SK-N-SH treated with all-trans-retinoic acid at 6 μM for 48 hours (cell line): Measurements from ENCODE around the gene ARVCF.

Source experiments
- ATAC-seq: fragments of 200-7000 bp; cut with Tn5 transposase; 3 replicates; pipeline ENCODE4 v1.9.1; 2020; ENCODE audit warnings: mild to moderate bottlenecking, moderate library complexity
- ARNTL ChIP-seq: fragments of 450-650 bp; formaldehyde crosslinking; IDR thresholded peaks from 2 replicates; pipeline ENCODE4 v1.5.0; 2020; ENCODE audit warnings: low read depth, mild to moderate bottlenecking, moderate library complexity, borderline replicate concordance
- BACH2 ChIP-seq: fragments of 250-450 bp; sonication (Bioruptor Pico); IDR thresholded peaks from 2 replicates; pipeline ENCODE4 v1.9.0; 2021; ENCODE audit warnings: mild to moderate bottlenecking, borderline replicate concordance
- CSDC2 ChIP-seq: fragments of 250-450 bp; sonication (Bioruptor Pico); IDR thresholded peaks from 2 replicates; pipeline ENCODE4 v1.5.0; 2020; ENCODE audit warnings: mild to moderate bottlenecking, moderate library complexity
- ESRRG ChIP-seq: fragments of 250-450 bp; sonication (Bioruptor Pico); IDR thresholded peaks from 2 replicates; pipeline ENCODE4 v1.6.1; 2021; ENCODE audit warnings: mild to moderate bottlenecking
- GLIS3 ChIP-seq: fragments of 250-450 bp; sonication (Bioruptor Pico); IDR thresholded peaks from 2 replicates; pipeline ENCODE4 v1.5.0; 2020; ENCODE audit warnings: mild to moderate bottlenecking, moderate library complexity
- ISL1 ChIP-seq: fragments of 250-450 bp; sonication (Bioruptor Pico); IDR thresholded peaks from 2 replicates; pipeline ENCODE4 v2.1.2; 2022; ENCODE audit warnings: mild to moderate bottlenecking, moderate library complexity
- OSR1 ChIP-seq: fragments of 250-450 bp; sonication (Bioruptor Pico); IDR thresholded peaks from 2 replicates; pipeline ENCODE4 v1.8.0; 2022; ENCODE audit warnings: moderate library complexity, mild to moderate bottlenecking, inconsistent platforms
- RARB ChIP-seq: fragments of 250-450 bp; sonication (Bioruptor Pico); IDR thresholded peaks from 2 replicates; pipeline ENCODE4 v1.8.0; 2021; ENCODE audit warnings: mild to moderate bottlenecking, moderate library complexity
- SNAI2 ChIP-seq: fragments of 250-450 bp; sonication (Bioruptor Pico); IDR thresholded peaks from 2 replicates; pipeline ENCODE4 v1.5.0; 2020; ENCODE audit warnings: mild to moderate bottlenecking, moderate library complexity
- TCF4 ChIP-seq: fragments of 250-450 bp; sonication (Bioruptor Pico); IDR thresholded peaks from 2 replicates; pipeline ENCODE4 v1.8.0; 2021; ENCODE audit warnings: mild to moderate bottlenecking, moderate library complexity, borderline replicate concordance
- TOX ChIP-seq: fragments of 250-450 bp; sonication (Bioruptor Pico); IDR thresholded peaks from 2 replicates; pipeline ENCODE4 v1.8.0; 2021; ENCODE audit warnings: mild to moderate bottlenecking, moderate library complexity, borderline replicate concordance
- ZC3H10 ChIP-seq: fragments of 250-450 bp; sonication (Bioruptor Pico); IDR thresholded peaks from 2 replicates; pipeline ENCODE4 v1.5.1; 2021; ENCODE audit warnings: mild to moderate bottlenecking, moderate library complexity
- ZFP3 ChIP-seq: fragments of 250-450 bp; sonication (Bioruptor Pico); IDR thresholded peaks from 2 replicates; pipeline ENCODE4 v1.5.0; 2020; ENCODE audit warnings: mild to moderate bottlenecking, moderate library complexity
- ZFP30 ChIP-seq: fragments of 450-650 bp; formaldehyde crosslinking; IDR thresholded peaks from 2 replicates; pipeline ENCODE4 v1.5.0; 2022; ENCODE audit warnings: mild to moderate bottlenecking, moderate library complexity
- ZNF565 ChIP-seq: fragments of 450-650 bp; formaldehyde crosslinking; conservative IDR thresholded peaks from 2 replicates; pipeline ENCODE4 v1.5.0; 2020; ENCODE audit warnings: low read depth, mild to moderate bottlenecking, moderate library complexity
- ZNF70 ChIP-seq: fragments of 450-650 bp; formaldehyde crosslinking; IDR thresholded peaks from 2 replicates; pipeline ENCODE4 v1.5.0; 2020; ENCODE audit warnings: mild to moderate bottlenecking, moderate library complexity
- ZNF8 ChIP-seq: fragments of 450-650 bp; formaldehyde crosslinking; IDR thresholded peaks from 2 replicates; pipeline ENCODE4 v1.5.0; 2020; ENCODE audit warnings: mild to moderate bottlenecking, moderate library complexity
- TF ChIP-seq, protein P1 (sequence below): fragments of 250-450 bp; sonication (Bioruptor Pico); IDR thresholded peaks from 2 replicates; pipeline ENCODE4 v1.5.1; 2020; ENCODE audit warnings: low read depth, mild to moderate bottlenecking, moderate library complexity
- TF ChIP-seq, protein P2 (sequence below): fragments of 250-450 bp; sonication (Bioruptor Pico); IDR thresholded peaks from 2 replicates; pipeline ENCODE4 v1.8.0; 2021; ENCODE audit warnings: low read depth, mild to moderate bottlenecking, moderate library complexity, borderline replicate concordance
- TF ChIP-seq, protein P3 (sequence below): fragments of 250-450 bp; sonication (Bioruptor Pico); IDR thresholded peaks from 2 replicates; pipeline ENCODE4 v1.5.1; 2021; ENCODE audit warnings: mild to moderate bottlenecking, moderate library complexity
- TF ChIP-seq, protein P4 (sequence below): fragments of 250-450 bp; sonication (Bioruptor Pico); IDR thresholded peaks from 2 replicates; pipeline ENCODE4 v1.8.0; 2020; ENCODE audit warnings: mild to moderate bottlenecking, moderate library complexity, borderline replicate concordance
- TF ChIP-seq, protein P5 (sequence below): fragments of 250-450 bp; sonication (Bioruptor Pico); IDR thresholded peaks from 2 replicates; pipeline ENCODE4 v1.5.0; 2020; ENCODE audit warnings: mild to moderate bottlenecking, moderate library complexity

ARVCF gene

DNA sequence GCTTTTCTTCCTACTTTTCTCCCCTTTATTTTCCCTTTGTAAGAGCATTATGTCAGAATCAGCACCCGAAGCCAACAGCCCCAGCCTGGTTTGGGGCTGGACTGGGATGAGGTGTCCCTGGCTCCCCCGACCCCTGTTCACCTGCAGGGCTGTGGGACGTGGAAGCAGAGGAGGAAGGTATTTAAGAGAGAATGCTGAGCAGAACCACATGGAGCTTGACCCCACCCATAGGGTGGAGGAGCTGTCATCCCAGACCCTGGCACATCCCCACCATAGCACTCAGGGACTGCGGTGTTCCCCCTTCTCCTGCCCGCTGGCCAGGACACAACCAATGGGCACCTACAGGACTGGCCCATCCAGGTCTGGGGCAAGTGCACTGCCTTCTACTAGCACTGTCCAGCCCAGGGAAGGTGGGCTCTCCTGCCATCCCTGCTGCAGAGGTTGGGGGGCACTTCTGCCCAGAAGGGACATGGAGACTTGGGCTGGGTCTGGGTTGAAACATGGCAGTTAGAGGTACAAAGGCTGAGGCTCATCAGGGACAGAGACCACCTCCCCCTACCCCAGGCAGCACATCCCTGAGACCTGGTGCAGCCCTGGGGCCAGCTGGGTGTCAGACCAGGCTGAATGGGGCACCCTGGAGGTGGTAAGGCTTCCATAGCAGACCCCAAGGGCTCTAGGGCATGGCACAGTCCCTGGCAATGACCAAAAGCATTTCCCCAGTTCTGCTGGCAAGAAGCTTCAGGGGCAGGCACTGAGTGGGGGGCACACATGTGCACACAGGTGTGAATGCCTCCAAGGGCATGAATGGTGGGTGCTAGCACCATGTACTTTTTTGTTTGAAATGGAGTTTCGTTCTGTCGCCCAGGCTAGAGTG, 23.9 kb upstream of the ARVCF start:
- no peak for ATAC-seq
- no peak for TF ChIP-seq ZNF70 (CRISPR knock-in tag)
- TF ChIP-seq ZFP3, result no peak
- TF ChIP-seq TCF4 (CRISPR knock-in tag), result no peak
- TF ChIP-seq, protein P1, sequence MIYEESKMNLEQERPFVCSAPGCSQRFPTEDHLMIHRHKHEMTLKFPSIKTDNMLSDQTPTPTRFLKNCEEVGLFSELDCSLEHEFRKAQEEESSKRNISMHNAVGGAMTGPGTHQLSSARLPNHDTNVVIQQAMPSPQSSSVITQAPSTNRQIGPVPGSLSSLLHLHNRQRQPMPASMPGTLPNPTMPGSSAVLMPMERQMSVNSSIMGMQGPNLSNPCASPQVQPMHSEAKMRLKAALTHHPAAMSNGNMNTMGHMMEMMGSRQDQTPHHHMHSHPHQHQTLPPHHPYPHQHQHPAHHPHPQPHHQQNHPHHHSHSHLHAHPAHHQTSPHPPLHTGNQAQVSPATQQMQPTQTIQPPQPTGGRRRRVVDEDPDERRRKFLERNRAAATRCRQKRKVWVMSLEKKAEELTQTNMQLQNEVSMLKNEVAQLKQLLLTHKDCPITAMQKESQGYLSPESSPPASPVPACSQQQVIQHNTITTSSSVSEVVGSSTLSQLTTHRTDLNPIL (CRISPR knock-in tag), result no peak
- no peak for TF ChIP-seq BACH2 (CRISPR knock-in tag)
- no peak for TF ChIP-seq RARB (CRISPR knock-in tag)
- no peak for TF ChIP-seq ZFP30 (CRISPR knock-in tag)
- TF ChIP-seq, protein P2, sequence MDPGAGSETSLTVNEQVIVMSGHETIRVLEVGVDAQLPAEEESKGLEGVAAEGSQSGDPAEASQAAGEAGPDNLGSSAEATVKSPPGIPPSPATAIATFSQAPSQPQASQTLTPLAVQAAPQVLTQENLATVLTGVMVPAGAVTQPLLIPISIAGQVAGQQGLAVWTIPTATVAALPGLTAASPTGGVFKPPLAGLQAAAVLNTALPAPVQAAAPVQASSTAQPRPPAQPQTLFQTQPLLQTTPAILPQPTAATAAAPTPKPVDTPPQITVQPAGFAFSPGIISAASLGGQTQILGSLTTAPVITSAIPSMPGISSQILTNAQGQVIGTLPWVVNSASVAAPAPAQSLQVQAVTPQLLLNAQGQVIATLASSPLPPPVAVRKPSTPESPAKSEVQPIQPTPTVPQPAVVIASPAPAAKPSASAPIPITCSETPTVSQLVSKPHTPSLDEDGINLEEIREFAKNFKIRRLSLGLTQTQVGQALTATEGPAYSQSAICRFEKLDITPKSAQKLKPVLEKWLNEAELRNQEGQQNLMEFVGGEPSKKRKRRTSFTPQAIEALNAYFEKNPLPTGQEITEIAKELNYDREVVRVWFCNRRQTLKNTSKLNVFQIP (CRISPR knock-in tag), result no peak
- no peak for TF ChIP-seq ZC3H10 (CRISPR knock-in tag)
- TF ChIP-seq, protein P3, sequence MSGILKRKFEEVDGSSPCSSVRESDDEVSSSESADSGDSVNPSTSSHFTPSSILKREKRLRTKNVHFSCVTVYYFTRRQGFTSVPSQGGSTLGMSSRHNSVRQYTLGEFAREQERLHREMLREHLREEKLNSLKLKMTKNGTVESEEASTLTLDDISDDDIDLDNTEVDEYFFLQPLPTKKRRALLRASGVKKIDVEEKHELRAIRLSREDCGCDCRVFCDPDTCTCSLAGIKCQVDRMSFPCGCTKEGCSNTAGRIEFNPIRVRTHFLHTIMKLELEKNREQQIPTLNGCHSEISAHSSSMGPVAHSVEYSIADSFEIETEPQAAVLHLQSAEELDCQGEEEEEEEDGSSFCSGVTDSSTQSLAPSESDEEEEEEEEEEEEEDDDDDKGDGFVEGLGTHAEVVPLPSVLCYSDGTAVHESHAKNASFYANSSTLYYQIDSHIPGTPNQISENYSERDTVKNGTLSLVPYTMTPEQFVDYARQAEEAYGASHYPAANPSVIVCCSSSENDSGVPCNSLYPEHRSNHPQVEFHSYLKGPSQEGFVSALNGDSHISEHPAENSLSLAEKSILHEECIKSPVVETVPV (CRISPR knock-in tag), result no peak
- TF ChIP-seq ZNF565 (CRISPR knock-in tag), result no peak
- TF ChIP-seq OSR1 (CRISPR knock-in tag), result no peak
- TF ChIP-seq, protein P4, sequence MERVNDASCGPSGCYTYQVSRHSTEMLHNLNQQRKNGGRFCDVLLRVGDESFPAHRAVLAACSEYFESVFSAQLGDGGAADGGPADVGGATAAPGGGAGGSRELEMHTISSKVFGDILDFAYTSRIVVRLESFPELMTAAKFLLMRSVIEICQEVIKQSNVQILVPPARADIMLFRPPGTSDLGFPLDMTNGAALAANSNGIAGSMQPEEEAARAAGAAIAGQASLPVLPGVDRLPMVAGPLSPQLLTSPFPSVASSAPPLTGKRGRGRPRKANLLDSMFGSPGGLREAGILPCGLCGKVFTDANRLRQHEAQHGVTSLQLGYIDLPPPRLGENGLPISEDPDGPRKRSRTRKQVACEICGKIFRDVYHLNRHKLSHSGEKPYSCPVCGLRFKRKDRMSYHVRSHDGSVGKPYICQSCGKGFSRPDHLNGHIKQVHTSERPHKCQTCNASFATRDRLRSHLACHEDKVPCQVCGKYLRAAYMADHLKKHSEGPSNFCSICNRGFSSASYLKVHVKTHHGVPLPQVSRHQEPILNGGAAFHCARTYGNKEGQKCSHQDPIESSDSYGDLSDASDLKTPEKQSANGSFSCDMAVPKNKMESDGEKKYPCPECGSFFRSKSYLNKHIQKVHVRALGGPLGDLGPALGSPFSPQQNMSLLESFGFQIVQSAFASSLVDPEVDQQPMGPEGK (CRISPR knock-in tag), result no peak
- TF ChIP-seq ISL1 (CRISPR knock-in tag), result no peak

DNA sequence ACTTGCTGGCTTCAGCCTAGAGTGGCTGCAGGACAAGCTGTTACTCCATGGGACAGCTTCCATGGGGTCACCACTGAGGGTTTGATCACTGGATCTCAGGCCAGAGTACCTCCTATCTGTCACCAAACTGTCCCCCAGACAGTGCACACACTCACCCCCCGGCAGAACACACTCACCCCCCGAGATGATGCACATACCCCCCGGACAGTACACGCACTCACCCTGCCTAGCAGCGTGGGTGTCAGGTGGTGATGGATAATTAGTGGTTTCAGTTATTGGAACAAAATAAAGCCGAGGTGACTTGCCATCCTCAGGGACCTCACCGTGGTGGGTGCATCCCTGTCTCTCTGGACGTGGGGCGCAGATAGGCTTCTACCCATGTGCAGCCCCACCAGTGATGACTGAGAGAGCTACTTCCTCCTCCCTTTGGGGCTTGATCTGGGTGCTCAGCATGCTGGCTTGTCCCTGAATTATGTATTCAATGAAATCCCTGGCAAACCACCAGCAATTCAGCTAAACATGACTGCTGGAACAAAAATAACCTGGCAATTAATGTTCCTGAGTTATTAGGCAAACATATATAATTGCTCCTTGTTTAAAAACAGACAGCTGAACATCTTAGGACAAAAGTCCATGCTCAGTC, 23.2 kb upstream of the ARVCF start:
- TF ChIP-seq OSR1 (CRISPR knock-in tag), result no peak
- no peak for TF ChIP-seq ARNTL (CRISPR knock-in tag)
- TF ChIP-seq ESRRG (CRISPR knock-in tag), result no peak
- TF ChIP-seq TCF4 (CRISPR knock-in tag), result no peak
- no peak for ATAC-seq

DNA sequence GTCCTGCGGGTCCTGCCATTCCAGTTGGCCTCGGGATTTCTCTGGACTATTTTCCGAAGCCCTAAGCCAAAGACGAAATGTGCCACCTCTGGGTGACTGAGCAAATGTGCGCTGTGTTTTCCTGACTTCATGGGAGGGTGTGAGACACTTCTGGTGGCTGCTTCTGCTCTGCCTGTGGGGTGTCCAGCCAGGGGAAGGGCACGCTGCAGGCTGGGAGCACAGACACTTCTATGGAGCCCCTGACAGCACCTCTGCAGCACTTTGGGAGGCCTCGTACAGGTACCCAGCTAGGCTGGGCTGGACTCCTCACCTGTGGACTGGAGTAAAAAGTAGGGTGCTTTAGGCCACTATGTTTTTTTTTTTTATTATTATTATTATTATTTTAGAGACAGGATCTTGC, 22.0 kb upstream of the ARVCF start:
- no peak for ATAC-seq
- TF ChIP-seq ESRRG (CRISPR knock-in tag) (no peak), CSDC2 (CRISPR knock-in tag) (no peak), SNAI2 (no peak), ZNF70 (CRISPR knock-in tag) (no peak), ZNF8 (CRISPR knock-in tag) (no peak), BACH2 (CRISPR knock-in tag) (no peak), GLIS3 (CRISPR knock-in tag) (no peak), ISL1 (CRISPR knock-in tag) (no peak), TOX (no peak), RARB (CRISPR knock-in tag) (no peak)
- TF ChIP-seq, protein P5, sequence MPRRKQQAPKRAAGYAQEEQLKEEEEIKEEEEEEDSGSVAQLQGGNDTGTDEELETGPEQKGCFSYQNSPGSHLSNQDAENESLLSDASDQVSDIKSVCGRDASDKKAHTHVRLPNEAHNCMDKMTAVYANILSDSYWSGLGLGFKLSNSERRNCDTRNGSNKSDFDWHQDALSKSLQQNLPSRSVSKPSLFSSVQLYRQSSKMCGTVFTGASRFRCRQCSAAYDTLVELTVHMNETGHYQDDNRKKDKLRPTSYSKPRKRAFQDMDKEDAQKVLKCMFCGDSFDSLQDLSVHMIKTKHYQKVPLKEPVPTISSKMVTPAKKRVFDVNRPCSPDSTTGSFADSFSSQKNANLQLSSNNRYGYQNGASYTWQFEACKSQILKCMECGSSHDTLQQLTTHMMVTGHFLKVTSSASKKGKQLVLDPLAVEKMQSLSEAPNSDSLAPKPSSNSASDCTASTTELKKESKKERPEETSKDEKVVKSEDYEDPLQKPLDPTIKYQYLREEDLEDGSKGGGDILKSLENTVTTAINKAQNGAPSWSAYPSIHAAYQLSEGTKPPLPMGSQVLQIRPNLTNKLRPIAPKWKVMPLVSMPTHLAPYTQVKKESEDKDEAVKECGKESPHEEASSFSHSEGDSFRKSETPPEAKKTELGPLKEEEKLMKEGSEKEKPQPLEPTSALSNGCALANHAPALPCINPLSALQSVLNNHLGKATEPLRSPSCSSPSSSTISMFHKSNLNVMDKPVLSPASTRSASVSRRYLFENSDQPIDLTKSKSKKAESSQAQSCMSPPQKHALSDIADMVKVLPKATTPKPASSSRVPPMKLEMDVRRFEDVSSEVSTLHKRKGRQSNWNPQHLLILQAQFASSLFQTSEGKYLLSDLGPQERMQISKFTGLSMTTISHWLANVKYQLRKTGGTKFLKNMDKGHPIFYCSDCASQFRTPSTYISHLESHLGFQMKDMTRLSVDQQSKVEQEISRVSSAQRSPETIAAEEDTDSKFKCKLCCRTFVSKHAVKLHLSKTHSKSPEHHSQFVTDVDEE (CRISPR knock-in tag), result no peak
- TF ChIP-seq, protein P1 (CRISPR knock-in tag), result no peak
- TF ChIP-seq, protein P4 (CRISPR knock-in tag), result no peak
- TF ChIP-seq, protein P3 (CRISPR knock-in tag), result no peak
- TF ChIP-seq, all 23 proteins: peak for 0
